Measurements from ENCODE around the gene NES.

DNA sequence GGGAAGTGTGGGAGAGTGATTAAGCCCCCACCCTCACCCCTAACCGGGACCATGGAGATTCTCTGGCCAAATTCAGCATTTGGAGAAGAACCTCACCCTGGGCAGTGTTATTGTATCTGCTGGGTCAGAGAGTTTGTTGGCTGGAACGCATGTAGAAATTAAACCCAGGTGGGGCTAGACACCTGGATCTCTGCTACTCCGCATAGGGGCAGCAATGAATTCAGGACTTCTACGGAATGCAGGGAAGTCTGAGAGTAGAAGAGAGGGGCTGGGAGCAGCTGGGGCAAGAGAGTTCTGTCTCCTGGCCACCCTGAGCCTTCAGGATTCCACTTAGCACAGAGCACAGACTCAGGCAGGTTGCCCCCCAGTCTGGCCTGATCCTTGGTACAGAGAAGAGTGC, 31.8 kb upstream of the NES start:
- TF ChIP-seq, protein P1, sequence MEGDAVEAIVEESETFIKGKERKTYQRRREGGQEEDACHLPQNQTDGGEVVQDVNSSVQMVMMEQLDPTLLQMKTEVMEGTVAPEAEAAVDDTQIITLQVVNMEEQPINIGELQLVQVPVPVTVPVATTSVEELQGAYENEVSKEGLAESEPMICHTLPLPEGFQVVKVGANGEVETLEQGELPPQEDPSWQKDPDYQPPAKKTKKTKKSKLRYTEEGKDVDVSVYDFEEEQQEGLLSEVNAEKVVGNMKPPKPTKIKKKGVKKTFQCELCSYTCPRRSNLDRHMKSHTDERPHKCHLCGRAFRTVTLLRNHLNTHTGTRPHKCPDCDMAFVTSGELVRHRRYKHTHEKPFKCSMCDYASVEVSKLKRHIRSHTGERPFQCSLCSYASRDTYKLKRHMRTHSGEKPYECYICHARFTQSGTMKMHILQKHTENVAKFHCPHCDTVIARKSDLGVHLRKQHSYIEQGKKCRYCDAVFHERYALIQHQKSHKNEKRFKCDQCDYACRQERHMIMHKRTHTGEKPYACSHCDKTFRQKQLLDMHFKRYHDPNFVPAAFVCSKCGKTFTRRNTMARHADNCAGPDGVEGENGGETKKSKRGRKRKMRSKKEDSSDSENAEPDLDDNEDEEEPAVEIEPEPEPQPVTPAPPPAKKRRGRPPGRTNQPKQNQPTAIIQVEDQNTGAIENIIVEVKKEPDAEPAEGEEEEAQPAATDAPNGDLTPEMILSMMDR (IDR thresholded peaks at IDR 0.05; ENCODE audit: low read depth, low read length), result no peak
- no peak for TF ChIP-seq POLR2A (IDR thresholded peaks at IDR 0.05; ENCODE audit: extremely low read depth, insufficient read length)
